Activated T-helper 1 cell treated with anti-CD3 and anti-CD28 coated beads, Interleukin-12 subunit alpha, Interleukin-12 subunit beta, Interleukin-2, Interleukin-4 antibody, amounts not matched to agents 30 ng/mL and 10 ng/mL and 1 ng/mL, durations not matched to agents 14 hours and 24 hours and 36 hours (primary cell): ENCODE data around the gene SMIM45.

Source experiments
- DNase-seq: peaks from one replicate; pipeline ENCODE4 v3.0.0; 2021; ENCODE audit warnings: low spot score
- H3K27ac Mint-ChIP-seq: one replicate; pipeline ENCODE4 v1.8.0; 2021; ENCODE audit warnings: mild to moderate bottlenecking, mixed read lengths
- H3K27me3 Mint-ChIP-seq: one replicate; pipeline ENCODE4 v1.8.0; 2022; ENCODE audit warnings: mild to moderate bottlenecking, moderate library complexity, mixed read lengths; ENCODE audit not compliant: insufficient read depth
- H3K36me3 Mint-ChIP-seq: one replicate; pipeline ENCODE4 v1.8.0; 2021; ENCODE audit warnings: low read depth, mixed read lengths
- H3K4me1 Mint-ChIP-seq: one replicate; pipeline ENCODE4 v1.8.0; 2021; ENCODE audit warnings: low read depth, mixed read lengths
- H3K4me3 Mint-ChIP-seq: one replicate; pipeline ENCODE4 v1.8.0; 2021; ENCODE audit warnings: mild to moderate bottlenecking, moderate library complexity, mixed read lengths
- H3K9me3 Mint-ChIP-seq: one replicate; pipeline ENCODE4 v1.8.0; 2021; ENCODE audit warnings: mixed read lengths
- intact Hi-C: fragments of 100-400 bp; cut with micrococcal nuclease; formaldehyde crosslinking; loops from one replicate; pipeline ENCODE4 v1.15.1; 2024

The SMIM45 gene

DNA sequence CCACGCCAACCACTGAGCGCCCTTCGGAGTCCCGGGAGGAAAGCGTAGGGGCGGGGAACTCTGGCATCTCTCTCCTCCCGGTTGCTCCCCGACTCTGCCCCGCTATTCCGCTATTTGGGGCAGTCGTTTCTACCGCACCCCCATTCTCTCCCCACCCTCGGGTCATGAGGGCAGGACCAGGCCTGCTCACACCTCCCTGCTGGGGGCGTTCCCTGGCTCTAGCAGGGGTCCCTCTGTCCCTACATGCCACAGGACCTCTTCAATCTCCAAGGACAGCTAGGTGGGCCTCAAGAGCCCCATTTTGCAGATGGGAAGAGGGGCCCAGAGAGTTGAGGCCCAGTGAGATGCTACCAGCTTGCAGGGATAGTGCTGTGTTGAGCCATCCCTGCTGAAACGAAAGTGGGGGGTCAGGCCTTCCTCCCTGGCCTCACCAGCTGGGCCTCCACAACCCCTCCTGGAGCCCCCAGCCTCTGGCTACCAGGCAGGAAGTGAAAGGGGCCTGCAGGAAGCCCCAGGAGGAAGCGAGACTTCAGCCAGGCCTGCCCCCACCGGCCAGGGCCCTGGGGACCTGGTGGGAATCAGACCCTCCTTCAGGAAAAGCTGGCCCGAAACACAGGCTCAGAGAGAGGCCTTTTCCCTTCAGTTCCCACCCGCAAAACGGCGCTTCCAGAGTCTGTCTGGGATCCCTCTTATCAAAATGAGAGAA, 31.5 kb upstream of the SMIM45 start:
- Mint-ChIP-seq H3K27me3 (peaks cover 35% of the 10 kb centered on the region), H3K9me3 (no peaks in the 10 kb centered on the region), H3K4me3 (peak overlapping the region; percentile 61), H3K27ac (no peak overlapping the region), H3K4me1 (peaks cover 6% of the 10 kb centered on the region), H3K36me3 (no peaks in the 10 kb centered on the region)
- intact Hi-C loops = no loop called here
- DNase-seq = no peak

DNA sequence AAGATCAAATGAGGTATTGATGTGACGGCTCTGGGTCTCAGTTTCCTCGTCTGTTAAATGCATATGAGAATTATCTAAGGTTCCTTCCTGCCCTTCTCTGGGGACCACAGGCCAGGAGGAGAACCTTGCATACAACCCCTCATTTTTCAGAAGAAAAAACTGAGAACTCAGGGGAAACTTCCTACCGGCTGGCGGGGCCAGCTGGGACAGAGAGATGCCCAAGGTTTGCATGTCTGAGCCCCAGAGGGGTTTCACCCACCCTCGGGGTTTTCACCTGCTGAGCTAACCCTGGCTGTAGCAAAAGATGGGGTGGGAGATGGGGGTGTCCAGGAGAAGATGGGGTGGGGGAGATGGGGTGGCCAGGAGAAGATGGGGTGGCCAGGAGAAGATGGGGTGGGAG, 29.6 kb upstream of the SMIM45 start:
- no peaks in the 10 kb centered on the region for H3K9me3 Mint-ChIP-seq
- H3K4me1 Mint-ChIP-seq = peaks cover 6% of the 10 kb centered on the region
- no peaks in the 10 kb centered on the region for H3K36me3 Mint-ChIP-seq
- H3K4me3 Mint-ChIP-seq = no peak overlapping the region
- no peak overlapping the region for H3K27ac Mint-ChIP-seq
- DNase-seq = no peak
- intact Hi-C loops = no loop called here
- peaks cover 24% of the 10 kb centered on the region for H3K27me3 Mint-ChIP-seq

DNA sequence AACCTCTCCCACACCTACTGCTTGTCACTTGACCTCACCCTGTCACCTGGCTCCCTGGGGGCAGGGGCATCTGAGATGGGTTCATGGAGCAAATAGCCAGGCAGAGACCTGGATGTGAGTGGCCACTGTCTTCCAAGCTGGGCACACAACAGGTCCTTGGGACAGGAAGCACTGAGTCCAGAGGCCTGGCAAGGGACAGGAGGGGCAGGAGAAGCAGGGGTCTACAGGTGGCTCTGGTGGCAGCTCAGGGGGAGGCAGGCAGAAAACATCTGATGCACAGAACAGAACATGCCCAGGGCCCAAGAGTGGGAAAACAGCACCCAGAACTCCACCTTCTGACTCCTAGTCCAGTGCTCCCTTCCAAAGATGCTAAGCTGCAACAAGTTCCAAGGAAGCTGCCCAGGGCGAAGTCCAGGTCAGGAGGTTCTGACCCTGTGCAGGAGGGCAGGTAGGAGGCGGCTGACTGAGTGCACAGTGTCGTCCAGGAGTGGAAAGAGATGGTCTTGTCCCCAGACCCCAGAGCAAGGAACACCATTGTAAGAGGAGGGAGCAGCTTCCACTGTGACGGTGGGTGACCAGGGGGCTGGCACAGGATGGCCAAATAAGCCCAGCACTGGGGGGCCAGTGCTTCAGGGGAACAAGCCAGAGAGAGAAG, 28.9 kb upstream of the SMIM45 start:
- intact Hi-C loops = no loop called here
- no peaks in the 10 kb centered on the region for H3K9me3 Mint-ChIP-seq
- DNase-seq = no peak
- peaks cover 9% of the 10 kb centered on the region for H3K4me1 Mint-ChIP-seq
- H3K36me3 Mint-ChIP-seq = no peaks in the 10 kb centered on the region
- H3K27ac Mint-ChIP-seq = no peak overlapping the region
- no peak overlapping the region for H3K4me3 Mint-ChIP-seq
- peaks cover 26% of the 10 kb centered on the region for H3K27me3 Mint-ChIP-seq

DNA sequence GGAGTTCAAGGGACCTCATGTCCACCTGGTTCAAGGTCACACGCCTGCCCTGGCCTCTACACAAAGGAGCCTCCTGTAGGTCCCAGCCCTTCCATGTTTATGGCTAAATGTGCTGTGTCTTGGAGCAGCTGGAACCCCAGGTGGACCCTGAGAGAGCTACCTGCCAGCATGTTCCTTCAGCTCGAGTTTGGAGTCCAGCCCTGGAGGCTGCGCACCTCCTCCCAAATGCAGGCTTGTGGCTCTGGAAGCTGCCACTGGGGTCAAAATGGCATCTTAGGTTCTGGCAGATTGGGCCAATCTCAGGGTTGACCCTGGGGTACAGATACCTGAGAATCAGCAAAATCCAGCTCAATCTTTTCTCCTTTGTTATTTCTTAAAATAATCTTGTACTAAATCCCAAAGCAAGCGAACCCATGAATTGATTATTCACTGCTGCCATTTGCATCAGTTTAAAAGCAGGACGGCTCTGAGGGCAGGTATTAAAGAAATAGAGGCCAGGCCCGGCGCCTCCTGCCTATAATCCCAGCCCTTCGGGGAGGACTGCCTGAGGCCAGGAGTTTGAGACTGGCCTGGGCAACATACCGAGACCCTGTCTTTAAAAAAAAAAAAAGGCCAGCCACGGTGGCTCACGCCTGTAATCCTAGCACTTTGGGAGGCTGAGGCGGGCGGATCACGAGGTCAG, 28.2 kb upstream of the SMIM45 start:
- intact Hi-C loops = no loop called here

DNA sequence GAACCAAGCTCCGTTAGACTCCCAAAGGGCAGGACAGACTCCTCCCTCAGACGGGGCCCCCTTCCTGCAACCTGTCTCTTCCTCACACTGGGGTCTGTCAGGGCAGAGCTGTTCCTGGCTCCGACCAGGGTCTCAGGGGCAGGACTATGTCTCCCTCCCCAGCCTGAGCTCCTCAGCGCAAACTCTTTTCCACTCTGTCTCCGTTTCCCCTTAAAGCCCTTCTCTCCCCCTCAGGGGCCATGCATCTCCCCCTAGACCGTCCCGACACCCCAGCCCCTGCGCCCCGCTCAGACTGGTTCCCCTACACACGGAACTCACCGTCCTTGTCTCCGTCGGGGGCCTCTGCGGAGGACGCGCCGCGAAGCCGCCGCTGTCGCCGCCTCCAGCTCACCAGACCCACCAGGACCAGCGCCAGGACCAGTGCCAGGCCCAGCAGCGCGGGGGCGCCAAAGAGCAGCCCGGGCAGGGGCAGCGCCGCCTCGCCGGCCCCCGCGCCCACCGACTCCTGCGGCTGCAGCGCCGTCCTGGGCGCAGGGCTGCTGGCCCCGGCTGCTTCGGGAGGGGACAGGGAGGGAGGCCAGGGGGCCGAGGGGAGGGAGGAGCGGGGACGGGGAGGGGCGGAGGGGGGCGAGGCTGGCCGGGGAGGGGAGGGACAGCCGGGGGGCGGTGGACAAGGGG, 26.0 kb upstream of the SMIM45 start:
- Mint-ChIP-seq H3K9me3 (no peaks in the 10 kb centered on the region), H3K27me3 (peaks cover 23% of the 10 kb centered on the region), H3K4me3 (peak overlapping the region; percentile 76), H3K4me1 (peaks cover 14% of the 10 kb centered on the region), H3K36me3 (no peaks in the 10 kb centered on the region), H3K27ac (no peak overlapping the region)
- peak; percentile 75 for DNase-seq
- intact Hi-C loops = no loop called here

More for the DNA sequence above, 28.2 kb upstream of the SMIM45 start:
- Mint-ChIP-seq H3K4me1 (peaks cover 9% of the 10 kb centered on the region), H3K27me3 (peaks cover 23% of the 10 kb centered on the region), H3K27ac (no peak overlapping the region), H3K4me3 (no peak overlapping the region), H3K36me3 (no peaks in the 10 kb centered on the region), H3K9me3 (no peaks in the 10 kb centered on the region)
- no peak for DNase-seq

DNA sequence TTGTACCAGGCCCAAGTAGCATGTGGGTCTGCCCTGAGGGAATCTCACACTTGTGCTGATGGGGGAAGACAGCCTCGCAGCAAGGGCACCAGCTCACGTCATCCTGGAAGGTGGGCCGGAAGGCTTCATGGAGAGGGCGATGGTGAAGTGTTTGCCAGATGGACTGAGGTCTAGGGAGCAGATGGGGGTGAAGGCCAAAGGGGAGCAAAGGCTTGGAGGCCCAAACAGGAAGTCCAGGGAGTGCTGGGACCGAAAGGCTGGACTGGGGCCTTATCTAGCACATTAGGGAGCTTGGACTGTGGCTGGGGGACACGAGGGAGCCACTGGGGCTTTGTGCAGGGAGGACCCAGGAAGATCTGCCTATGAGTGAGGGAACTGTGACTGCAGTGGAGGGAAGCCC, 24.1 kb upstream of the SMIM45 start:
- intact Hi-C loops = no loop called here
- Mint-ChIP-seq H3K4me3 (peak overlapping the region; percentile 59), H3K9me3 (no peaks in the 10 kb centered on the region), H3K27me3 (peaks cover 23% of the 10 kb centered on the region), H3K27ac (peak overlapping the region; percentile 59), H3K4me1 (peaks cover 14% of the 10 kb centered on the region), H3K36me3 (no peaks in the 10 kb centered on the region)
- DNase-seq = no peak

DNA sequence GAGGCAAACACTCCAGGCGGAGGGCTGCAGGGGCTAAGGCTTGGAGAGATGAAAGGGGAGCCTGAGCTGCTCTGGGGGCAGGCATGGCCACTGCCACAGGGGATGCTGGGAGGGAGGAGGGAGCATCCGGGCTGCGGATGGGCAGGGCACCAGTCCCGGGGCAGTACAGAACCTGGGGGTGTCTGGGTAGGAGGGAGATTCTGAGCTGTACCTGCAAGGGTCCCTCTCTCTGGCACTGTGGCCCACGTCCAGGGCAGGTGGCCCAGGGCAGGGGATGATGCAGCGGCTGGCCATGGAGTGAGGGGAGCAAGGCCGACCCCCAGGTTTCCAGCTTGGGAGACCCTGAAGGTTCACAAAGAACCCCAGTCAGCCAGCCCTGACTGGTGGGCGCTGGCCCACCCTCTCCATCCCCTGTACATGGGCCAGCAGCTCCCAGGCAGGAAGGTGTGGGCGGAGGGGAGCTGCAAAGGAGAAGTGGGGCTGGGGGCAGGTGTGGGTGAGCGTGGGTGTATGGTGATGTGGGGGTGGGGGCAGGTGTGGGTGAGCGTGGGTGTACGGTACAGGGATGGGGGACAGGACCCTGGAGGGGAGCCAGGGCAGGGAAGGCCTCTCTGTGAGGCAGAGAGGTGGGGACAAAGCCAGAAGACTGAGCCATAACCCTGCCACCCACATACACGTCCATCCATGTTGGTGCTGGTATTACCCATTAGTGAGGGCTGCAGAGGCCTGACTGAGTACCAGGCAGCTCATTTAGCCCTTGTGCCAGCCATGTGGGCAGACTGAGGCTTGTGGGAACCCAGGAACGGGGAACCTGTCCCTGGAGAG, 23.1 kb upstream of the SMIM45 start:
- Mint-ChIP-seq H3K9me3 (no peaks in the 10 kb centered on the region), H3K36me3 (no peaks in the 10 kb centered on the region), H3K4me1 (peaks cover 14% of the 10 kb centered on the region), H3K4me3 (no peak overlapping the region), H3K27me3 (peaks cover 18% of the 10 kb centered on the region), H3K27ac (no peak overlapping the region)
- intact Hi-C loops = no loop called here
- DNase-seq = no peak

DNA sequence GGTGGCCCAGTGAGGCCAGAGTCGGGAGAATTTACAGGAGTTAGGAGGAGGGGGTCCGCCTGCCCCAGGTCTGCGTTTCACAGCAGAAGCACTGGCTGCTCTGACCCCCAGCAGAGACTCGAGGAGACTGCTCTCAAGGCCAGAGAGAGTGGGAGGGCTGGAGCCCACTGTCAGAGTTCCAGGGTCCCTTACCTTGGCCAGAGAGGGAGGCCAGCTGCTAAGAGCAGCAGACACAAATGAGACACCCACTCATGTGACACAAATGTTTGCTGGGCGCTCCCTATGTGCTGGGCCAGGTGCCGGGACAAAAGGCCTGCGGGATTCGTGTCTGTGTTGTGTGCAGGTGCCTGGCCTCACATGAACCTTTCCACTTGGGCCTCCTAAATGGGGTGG, 22.5 kb upstream of the SMIM45 start:
- Mint-ChIP-seq H3K27me3 (peaks cover 18% of the 10 kb centered on the region), H3K4me1 (peaks cover 14% of the 10 kb centered on the region), H3K27ac (peak overlapping the region; percentile 18), H3K36me3 (no peaks in the 10 kb centered on the region), H3K9me3 (no peaks in the 10 kb centered on the region), H3K4me3 (no peak overlapping the region)
- intact Hi-C loops = no loop called here
- DNase-seq = no peak

DNA sequence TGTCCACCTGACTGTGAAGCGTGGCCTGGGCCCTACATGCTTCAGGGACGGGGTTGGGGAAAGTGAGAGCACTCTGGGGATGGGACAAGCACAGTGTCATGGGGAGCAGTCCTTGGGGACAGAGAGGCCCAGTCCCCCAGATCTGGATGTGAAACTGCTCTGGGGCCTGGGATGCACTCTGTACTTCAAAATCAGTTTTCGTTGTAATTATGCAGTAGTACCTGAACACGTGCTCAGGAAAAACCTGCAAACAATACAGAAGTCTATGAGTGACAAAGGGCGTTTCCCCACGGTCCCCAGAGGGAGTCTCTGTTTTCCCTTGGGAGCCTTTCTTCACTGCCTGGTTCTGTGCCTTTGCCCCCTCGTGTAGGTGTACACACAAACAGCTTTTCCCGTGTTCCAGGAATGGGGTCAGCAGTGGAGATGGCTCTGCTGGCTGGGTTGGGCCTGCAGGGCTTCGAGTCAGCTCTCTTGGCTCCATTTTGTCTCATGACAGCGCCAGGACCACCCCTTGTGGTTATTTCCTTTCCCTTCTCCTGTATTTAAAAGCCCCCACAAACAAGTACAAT, 20.2 kb upstream of the SMIM45 start:
- intact Hi-C loops = no loop called here
- H3K27ac Mint-ChIP-seq = no peak overlapping the region
- peaks cover 14% of the 10 kb centered on the region for H3K4me1 Mint-ChIP-seq

DNA sequence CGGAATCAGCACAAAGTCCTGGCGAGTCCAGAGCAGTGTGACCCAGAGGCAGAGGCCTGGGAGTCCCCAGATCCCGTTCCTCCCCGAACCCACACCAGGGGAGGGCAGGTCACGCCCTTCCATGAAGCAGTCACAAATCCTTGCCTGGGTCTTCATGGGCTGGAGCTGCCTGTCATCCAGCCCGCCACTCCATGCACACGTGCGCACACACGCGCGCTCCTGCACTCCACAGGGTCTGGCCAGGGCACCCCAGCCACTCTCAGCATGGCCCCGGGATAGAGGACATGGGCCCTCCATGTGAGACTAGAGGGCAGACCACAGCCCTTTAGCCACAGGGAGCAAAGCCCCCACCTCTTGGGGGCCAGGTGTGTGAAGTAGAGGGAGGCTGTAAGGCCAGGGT, 19.6 kb upstream of the SMIM45 start:
- peaks cover 3% of the 10 kb centered on the region for H3K27me3 Mint-ChIP-seq
- intact Hi-C loops = no loop called here
- no peak overlapping the region for H3K4me3 Mint-ChIP-seq
- peaks cover 14% of the 10 kb centered on the region for H3K4me1 Mint-ChIP-seq
- H3K9me3 Mint-ChIP-seq = no peaks in the 10 kb centered on the region
- DNase-seq = no peak
- peaks cover 4% of the 10 kb centered on the region for H3K36me3 Mint-ChIP-seq
- H3K27ac Mint-ChIP-seq = no peak overlapping the region

More for the DNA sequence above, 20.2 kb upstream of the SMIM45 start:
- H3K36me3 Mint-ChIP-seq = no peaks in the 10 kb centered on the region
- H3K27me3 Mint-ChIP-seq = peaks cover 6% of the 10 kb centered on the region
- DNase-seq = no peak
- no peaks in the 10 kb centered on the region for H3K9me3 Mint-ChIP-seq
- no peak overlapping the region for H3K4me3 Mint-ChIP-seq

DNA sequence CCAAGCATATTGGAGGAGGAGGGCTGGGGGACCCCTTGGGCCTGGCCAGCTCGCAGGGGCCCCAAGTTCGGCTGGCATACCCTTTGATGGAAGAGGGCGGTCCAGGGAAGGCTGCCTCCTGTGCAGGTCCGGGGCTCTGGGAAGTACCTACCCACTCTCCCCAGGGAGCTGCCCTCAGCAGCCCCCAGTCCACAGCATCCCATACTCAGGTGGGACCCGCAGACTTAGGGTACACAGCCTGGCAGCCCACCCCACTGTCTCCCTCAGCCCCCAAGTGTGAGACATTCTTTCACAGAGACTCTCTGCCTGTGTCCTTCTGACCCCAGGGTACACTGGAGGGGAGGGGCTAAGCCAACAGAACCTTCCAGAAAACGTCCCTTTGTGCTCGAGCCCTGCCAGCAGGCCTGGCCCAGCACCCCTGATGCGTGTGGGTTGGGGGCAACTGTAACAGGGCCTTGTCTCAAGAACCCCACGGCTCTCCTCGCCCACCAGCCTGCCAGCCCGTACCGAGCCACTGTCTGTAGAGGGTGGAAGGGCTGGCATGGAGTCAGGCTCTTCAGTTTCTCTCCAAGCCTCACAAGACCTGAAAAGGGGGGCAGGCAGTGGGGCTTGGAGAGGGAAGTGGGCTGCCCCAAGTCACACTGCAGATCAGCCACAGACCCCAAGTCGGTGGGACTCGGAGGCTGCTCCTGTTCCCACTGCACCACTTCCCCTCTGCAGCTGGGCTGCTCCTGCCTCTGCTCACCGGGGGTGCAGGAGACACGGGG, 18.4 kb upstream of the SMIM45 start:
- Mint-ChIP-seq H3K4me1 (peaks cover 5% of the 10 kb centered on the region), H3K27ac (peak overlapping the region; percentile 44), H3K9me3 (no peaks in the 10 kb centered on the region), H3K4me3 (no peak overlapping the region), H3K36me3 (peaks cover 7% of the 10 kb centered on the region), H3K27me3 (no peaks in the 10 kb centered on the region)
- DNase-seq = no peak
- intact Hi-C loops = no loop called here
